GM15510 (cell line): Measurements from ENCODE around the gene TNRC18.

Experiments used
- POLR2A ChIP-seq: IDR thresholded peaks from 3 replicates; pipeline ENCODE4 v1.6.1; 2011; ENCODE audit warnings: borderline replicate concordance; ENCODE audit not compliant: insufficient read length; ENCODE audit errors: extremely low read depth

Gene TNRC18

DNA sequence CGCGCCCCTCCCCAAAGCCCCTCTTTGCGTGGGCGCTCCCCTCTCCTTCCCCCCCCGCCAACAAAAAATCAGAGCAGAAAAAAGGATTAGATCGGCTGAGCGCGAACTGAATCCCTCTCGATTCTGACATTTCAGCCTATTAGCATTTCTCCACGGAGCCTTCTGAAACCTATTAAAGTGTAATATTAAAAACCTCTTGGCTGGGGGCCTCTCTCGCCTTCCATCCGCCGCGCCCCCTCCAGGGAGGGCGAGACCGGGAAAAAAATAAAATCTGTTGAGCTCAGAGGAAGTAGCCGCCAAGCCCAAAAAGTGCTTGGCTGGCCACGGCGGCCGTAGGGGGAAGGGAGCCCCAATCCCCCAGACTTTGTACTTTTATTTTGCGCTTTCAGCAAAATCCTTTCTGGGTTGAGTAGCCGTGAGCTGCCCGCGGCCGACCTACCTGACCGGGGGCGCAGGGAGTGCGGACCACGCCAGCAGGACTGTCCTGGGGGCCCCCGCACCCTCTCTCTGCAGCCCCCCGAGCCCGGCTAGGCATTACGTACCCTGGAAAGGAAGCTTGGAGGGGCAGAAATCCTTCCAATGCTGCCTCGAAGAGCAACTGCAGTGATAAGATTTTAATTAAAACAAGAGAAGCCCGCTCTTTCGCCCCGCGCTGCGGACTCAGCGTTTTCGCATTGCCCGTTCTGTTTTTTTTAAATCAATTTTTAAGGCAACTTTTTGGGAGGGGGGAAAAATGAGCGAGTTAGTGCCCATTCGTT lies 1.3 kb upstream of the TNRC18 start:
- no peak for TF ChIP-seq POLR2A

DNA sequence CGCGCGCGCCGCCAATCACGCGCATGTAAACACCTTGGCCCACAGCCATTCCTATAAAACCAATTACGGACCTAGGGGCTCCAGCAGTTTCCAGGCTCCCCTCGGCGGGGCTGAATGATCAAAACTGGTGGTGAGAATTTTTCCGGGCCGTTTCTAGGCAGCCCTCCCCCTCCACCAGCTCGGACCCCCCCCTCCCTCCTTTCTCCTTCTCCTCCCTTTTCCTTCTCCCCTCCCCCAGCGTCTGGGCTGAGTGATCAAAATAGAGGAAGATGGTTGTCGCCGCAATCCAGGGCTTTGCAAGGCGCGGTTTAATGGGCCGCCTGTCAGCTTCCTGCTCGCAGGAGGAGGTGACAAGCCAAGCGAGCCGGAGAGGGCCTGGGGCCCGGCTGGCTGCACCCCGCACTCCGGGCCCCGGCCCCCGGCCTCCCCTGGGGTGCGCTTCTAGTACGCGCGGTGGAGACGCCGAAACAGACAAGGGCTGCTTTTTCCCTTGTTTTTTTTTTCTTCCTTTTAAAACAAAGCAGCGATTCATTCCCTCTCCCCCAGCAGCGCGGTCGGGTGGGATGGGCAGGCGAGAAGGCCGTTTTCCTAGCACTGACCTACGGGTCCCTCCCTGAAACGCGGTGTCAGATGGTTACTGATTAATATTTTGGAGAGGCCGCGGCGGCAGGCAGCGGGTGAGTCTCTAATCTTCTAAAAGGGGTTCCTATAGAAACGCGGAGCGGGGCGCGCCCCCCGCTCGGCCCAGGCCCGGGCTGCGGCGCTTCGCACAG lies 528 bp upstream of the TNRC18 start:
- no peak for TF ChIP-seq POLR2A

DNA sequence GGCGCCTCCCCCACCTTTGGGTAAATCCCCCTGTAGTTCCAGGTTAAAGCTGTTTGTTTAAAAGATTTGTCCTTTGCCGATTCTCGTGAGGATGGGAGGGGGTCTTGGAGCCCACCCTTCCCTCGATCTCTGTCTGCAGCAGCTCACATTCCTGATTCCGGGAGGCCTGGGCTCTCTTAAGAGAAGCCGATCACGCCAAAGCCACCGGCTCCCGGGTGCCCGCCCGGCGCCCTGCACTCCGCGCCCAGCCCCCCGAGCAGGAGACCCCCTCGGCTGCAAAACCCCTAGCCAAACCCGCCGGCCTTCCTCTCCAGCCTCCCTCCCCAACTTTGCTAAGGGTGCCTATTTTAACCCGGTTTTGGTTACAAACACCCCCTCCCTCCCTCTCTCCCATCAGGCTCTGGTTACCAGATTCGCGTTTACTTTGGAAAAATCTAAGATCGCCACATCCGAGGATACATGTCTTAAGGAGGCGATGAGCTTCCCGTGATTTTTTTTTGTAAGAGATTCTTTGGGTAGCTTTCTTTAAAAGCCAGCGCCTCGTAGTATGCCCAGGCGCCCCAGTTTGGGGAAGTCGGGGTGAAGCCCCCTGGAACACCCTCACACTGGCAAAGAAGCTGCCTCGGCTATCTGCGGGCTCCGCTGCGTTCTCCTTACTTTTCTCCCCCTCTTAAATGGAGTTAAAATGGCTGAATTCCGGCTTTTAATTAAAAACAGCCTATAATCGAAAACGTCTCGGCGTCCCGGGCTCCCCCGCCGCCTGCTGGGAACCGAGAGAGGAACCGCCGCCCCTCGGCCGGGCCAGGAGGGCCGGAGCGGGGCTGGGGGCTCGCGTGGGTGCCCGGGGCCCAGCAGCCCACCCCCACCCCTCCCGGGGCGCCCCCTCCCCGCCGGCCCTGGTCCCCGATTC lies 983 bp downstream of the TNRC18 start:
- no peak for TF ChIP-seq POLR2A

DNA sequence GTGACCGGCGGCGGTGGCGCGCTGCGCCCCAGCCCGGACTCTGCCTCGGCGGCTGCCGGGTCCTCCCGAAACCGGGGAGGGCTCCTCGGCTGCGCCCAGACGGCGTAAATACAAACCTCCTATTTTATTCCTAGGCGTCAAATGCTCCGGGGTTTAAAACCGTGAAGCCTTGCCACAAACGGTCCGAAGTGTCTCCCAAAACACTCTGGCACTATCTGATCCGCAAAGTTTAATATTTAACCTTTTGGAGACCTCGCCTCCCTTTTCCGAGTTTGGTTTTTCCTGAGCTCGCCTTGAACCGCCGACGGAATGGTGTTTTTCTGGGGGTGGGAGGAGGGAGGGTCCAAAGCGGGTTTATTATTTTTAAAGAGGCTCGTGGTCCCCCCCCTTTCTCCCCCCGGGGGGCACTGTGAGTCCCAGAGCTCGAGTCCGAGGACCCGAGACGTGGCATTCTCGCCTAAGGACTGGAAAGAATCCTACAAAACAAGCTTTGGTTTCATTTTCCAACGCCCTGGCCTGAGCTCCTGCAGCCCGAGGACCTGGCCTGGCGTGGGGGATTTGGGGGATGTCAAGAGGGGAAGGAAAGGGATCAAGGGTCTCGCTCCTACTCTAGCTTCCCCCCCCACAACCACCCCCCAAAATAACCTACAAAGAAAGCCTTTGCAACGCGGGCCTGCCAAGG lies 1.8 kb downstream of the TNRC18 start:
- no peak for TF ChIP-seq POLR2A

DNA sequence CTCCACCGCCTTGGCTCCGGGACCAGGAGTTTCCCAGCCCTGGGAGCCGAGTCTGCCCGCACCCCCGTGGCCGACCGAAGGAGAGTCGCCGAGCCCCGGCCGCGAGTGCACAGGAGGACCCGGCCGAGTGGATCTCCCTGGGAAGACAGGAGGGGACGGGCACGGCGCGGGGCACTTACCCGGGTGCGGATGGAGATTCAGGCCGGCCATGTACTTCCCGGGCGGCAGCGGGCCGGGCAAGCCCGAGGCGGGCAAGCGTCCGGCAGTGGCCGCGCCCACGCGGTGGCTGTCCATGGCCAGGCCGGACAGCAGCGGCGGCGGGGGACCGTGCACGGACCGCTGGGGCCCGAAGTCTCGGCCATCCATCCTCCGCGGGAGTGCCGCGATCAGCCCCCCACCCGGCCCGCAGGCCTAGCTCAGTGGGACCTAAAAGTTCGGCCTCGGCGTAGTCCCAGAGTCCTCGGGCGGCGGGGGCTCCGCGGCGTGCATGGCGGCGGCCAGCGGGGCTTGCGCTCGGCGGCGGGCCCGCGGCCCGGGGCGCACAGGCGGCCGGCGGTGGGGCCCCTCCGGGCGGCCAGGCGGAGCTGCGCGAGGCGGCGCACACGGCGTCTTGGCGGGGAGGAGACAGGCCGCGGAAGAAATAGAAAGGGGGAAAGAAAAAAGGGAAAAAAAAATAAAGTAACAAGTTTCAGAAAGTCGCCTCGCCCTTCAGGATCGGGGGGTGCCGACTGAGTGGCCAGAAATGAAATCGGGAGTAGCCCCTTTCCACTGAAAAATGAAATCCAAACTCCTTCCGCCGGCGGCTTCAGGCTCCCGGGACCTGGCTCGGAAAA lies 2.5 kb downstream of the TNRC18 start:
- no peak for TF ChIP-seq POLR2A

DNA sequence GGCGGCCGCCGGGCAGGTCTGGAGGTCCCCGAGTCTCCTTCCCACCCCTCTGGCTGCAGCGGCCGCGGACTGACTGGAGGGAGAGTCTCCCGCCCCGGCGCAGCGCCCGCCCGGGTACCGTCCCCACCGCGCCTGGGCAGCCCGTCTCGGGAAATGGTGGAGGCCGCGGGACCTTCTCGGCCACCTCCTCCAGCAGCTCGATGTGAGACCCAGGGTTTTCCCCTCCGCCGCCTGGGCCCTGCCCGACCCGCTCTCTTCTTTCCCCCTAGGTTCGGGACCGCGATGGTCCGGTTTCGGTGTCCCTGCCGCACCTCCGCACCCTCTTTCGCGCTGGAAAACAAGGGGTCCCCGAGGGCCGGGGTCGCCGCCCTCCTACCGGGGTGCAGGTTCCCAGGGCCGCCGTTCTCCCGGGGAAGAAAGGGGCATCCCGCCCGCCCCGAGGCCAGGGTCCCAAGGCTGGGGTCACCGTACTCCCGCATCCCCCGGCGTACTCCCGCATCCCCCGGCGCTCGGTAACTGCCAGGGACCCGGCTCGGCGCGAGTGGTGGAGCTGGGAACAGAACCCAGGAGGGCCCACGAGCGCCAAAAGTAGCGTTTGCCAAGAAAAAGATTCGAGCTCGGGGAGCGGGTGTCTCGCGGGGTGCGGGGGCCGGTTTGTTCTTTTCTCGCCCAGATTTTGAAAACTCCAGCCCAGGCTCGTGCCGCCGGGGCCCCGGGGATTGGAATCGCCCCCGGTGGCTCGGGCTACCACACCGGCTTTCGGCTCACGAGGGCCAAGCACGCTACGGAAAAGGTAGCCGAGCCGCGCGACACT lies 3.4 kb downstream of the TNRC18 start:
- no peak for TF ChIP-seq POLR2A

DNA sequence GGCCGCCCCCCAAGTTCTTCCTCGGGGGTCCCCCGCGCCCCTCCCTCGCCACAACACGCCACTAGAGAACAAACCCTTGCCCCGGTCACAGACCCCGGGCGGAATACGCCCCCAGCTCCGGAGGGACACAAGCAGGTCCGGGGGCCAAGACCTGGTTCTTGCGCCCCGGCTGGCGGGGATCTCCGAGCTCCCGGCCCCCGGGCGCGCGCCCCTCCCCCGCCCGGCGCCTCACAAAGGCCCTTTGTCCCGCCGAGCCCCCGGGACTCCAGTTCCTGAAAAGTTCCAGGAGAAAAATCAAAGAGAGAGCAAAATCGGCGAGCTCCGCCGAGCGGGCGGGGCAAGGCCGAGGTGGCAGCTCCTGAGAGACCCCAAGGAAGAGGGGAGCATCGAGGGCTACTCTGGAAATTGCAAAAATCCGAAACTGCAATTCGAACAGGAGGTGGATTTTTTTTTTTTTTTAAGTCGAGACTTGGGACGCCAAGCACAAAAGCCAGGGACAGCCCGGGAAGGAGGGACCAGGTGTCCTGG lies 4.0 kb downstream of the TNRC18 start:
- no peak for TF ChIP-seq POLR2A

DNA sequence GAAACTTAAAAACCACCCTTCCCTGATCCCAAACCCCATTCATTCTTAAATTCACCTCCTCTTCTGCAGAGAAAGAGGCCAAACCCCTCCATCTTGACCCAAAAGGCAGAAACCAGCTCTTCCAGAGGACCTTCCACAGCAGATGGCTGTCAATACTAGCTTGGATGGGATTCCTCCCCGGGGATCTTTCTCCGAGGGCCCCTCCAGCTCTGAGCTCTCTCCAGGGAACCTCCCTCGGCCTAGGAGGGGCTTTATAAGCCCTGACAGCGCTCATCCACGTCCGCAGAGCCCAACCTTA lies 5.4 kb downstream of the TNRC18 start:
- TF ChIP-seq POLR2A = no peak

DNA sequence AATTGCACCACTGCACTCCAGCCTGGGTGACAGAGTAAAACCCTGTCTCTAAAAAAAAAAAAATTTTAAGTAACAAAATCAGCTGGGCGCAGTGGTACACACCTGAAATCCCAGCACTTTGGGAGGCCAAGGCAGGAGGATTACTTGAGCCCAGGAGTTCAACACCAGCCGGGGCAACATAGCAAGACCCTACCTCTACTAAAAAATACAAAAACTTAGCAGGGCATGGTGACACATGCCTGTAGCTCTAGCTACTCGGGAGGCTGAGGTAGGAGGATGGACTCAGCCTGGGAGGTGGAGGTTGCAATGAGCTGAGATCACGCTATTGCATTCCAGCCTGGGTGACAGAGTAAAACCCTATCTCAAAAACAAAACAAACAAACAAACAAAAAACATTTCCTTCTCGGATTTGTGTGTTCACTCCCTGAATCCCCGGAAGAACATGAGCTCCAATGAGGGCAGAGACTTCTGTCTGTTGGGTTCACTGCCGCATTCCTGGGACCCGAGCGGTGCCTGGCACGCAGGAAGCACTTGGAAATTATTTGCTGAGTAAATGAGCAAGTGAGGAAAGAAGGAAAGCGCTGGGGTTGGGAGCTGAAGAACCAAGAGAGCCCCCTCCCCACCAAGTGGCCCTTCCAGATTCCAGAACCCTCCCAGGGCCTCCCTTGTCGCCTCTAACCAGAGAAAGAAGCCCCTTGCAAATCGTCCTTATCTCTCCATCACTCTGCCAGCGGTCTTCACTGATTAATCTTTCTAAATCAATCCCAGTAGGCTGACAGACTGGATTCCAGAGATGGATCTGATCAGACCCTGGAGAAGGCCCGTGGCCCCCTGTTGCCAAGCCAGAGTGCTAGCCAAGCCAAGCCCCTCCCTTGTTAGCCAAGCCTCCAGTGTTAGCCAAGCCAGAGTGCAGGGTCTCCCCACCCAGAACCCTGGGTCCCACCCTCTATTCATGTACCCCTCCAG lies 6.2 kb downstream of the TNRC18 start:
- no peak for TF ChIP-seq POLR2A

DNA sequence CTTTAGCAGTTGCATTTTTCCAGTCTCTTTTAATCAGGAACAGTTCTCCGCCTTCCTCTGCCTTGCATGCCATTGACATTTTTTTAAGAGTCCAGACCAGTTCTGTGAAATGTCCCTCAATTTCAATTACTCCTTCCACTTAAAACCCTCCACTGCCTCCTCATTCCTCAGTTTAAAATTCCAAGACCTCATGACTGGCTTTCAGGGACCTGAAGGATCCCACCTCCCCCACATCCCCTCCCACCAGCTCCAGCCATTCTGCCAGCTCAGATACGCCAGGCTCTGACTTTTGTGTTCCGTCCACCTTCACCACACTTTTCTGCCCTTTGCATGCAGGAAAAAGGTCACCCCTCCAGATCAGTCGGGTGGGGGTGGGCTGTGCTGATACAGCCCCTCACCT lies 8.7 kb downstream of the TNRC18 start:
- no peak for TF ChIP-seq POLR2A

DNA sequence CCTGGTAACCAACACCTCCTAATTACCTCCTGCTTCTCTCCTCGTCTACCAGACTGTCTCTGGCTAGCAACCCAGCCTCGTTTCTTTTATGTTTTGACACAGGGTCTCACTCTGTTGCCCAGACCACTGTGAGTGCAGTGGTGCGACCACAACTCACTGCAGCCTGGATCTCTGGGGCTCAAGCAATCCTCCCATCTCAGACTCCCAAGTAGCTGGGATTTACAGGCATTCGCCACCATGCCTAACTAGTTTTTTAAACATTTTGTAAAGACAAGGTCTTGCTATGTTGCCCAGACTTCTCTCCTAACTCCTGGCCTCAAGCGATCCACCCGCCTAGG lies 10.2 kb downstream of the TNRC18 start:
- no peak for TF ChIP-seq POLR2A

DNA sequence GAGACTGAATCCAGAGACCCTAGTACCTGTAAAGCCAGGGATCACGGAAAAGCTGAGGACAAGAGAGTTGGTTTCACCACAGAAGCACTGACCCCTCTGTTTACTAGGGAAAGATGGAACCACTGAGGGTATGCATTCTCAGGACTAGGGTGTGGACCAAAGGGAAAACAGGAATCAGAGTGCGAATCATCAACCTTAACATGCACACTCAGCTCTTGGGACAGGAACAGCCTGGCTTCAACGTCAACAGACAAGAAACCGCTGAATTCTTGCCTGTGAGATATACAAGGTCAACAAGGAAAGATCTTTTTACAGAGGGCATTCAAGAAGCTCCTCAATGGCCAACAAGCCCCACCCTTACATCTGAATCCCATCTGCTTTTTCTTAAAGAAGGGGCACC lies 14.9 kb downstream of the TNRC18 start:
- no peak for TF ChIP-seq POLR2A
